ENCODE results near the gene TPX2.

Gene TPX2

GRCh38 chr20:31738729-31739549, at the start of gene TPX2:
Gene TPX2 (plus strand): TSS chr20:31739290. CDS start chr20:31757477, 18,187 bp downstream.
- DNase-seq (ENCODE audit: low read depth in 3 of 3), result peak; percentile 61 to 78 (median 74)

- DNase-seq (ENCODE audit: low read depth in 3 of 3), result no peak
These were observed 48.9 kb upstream of the TPX2 start for GRCh38 chr20:31690124-31690666.

- DNase-seq (ENCODE audit: low read depth in 3 of 3), result no peak
These were observed 47.3 kb upstream of the TPX2 start for GRCh38 chr20:31691646-31692275.

- DNase-seq (ENCODE audit: low read depth in 3 of 3), result no peak
These were observed 45.7 kb upstream of the TPX2 start for GRCh38 chr20:31693402-31693801.

GRCh38 chr20:31693987-31694661, 45.0 kb upstream of the TPX2 start:
- DNase-seq (ENCODE audit: low read depth in 3 of 3), result no peak

GRCh38 chr20:31694842-31695593, 44.1 kb upstream of the TPX2 start:
- DNase-seq (ENCODE audit: low read depth in 3 of 3), result no peak

GRCh38 chr20:31695849-31696804, 43.0 kb upstream of the TPX2 start:
- no peak for DNase-seq (ENCODE audit: low read depth in 3 of 3)

- DNase-seq (ENCODE audit: low read depth in 3 of 3), result no peak
These were observed 40.8 kb upstream of the TPX2 start for GRCh38 chr20:31698243-31698802.

- no peak for DNase-seq (ENCODE audit: low read depth in 3 of 3)
These were observed 40.0 kb upstream of the TPX2 start for GRCh38 chr20:31698803-31699718.

GRCh38 chr20:31699801-31700728, 39.0 kb upstream of the TPX2 start:
- no peak for DNase-seq (ENCODE audit: low read depth in 3 of 3)

GRCh38 chr20:31700747-31701146, 38.3 kb upstream of the TPX2 start:
- DNase-seq (ENCODE audit: low read depth in 3 of 3), result no peak

- no peak for DNase-seq (ENCODE audit: low read depth in 3 of 3)
These were observed 37.5 kb upstream of the TPX2 start for GRCh38 chr20:31701591-31701990.

GRCh38 chr20:31704225-31705119, 34.6 kb upstream of the TPX2 start:
- no peak for DNase-seq (ENCODE audit: low read depth in 3 of 3)

- no peak for DNase-seq (ENCODE audit: low read depth in 3 of 3)
These were observed 33.9 kb upstream of the TPX2 start for GRCh38 chr20:31705191-31705590.

- no peak for DNase-seq (ENCODE audit: low read depth in 3 of 3)
These were observed 33.2 kb upstream of the TPX2 start for GRCh38 chr20:31705598-31706597.
